ENCODE data around the gene SOX6.

SOX6 gene

GRCh38 chr11:16364254-16364653 is 7.9 kb upstream of the SOX6 start:
- no peak for DNase-seq (ENCODE audit: low read depth in 2 of 2)

GRCh38 chr11:16363706-16364105 is 7.4 kb upstream of the SOX6 start:
- no peak for DNase-seq (ENCODE audit: low read depth in 2 of 2)

DNA sequence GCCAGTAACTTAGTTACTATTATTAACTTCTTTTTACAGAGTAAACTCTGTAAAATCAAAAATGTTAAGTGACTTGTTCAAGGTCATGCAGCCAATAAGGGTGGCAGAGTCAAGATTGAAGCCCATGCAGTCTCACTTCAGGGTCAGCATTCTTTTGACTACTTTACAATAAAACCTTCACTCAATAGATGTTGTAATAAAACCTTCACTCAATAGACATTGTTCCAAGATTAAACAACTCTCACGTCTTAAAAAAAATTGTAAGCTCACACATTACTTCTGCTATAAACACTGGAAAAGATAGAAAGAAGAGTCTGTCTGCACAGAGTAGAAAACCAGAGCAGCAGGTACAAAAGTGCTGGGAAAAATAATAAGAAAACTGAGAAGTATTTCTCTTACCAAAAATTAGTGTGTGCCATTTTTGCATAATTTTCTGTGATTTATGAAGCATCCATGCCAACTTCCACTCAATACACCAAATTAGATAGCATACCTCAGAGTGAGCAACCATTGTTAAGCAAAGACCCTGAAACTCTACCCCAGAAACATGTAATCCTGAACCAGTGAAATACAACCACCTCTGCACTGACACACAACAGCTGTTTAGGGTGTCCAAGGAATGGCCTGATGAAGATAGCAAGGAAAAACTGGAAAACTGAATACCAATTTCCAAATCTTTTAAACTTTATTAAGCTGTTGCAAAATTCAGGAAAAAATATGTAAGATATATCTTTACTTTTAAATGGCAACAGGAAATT is 4.9 kb upstream of the SOX6 start:
- DNase-seq (ENCODE audit: low read depth in 2 of 2) = no peak

DNA sequence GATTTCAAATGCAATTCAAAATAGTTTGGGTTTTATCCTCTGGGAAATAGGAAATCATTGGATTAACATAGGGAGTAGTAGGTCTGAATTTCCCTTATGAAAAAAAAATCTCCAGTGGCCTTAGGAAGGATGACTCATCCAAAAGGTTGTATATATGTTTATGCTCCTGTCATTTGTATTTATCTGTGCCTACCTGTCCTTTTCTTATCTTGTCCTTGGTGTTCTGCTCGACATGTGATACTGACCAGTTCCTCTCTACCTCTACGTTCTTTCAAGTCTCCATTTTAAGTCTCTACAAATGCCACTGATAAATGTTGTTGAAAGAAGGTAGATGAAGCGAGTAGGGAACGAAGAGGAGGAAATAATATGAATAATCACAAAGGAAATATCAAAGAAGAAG is 3.0 kb upstream of the SOX6 start:
- no peak for DNase-seq (ENCODE audit: low read depth in 2 of 2)

DNA sequence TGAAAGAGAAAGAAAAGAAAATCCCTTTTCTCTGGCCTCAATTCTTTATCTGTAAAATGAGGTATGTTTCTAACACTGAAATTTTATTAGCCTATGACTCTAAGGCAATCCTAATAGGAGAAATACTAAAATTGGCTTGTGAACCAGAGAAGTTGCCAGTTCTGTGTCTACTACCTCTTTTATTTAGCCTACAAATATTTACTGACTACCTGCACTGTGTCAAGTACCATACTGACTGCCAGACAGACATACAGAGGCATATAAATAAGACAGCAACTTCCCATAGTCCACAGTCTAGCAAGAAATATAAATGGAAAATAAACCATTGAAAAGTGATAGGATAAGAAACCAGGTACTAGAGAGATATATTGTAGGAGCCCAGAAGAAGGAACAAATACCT is 2.4 kb upstream of the SOX6 start:
- DNase-seq (ENCODE audit: low read depth in 2 of 2) = no peak

DNA sequence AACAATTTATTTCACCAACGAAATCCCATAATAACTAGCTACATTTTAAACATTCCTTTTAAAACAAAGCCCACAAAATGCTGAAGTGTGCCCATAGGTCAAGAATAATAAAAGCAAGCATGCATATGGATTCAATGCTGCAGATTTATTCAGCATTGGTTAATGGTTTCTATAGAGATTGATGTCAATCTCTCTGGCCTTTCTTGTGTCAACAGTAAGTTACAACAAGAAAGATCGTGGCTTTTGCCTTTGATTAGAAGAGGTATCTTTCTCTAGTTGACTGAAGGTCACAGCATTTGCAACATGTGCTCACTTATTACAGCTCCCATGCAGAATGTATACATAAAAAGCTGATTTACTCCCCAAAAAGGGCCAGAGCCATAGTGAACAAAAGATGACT is 1.4 kb upstream of the SOX6 start:
- DNase-seq (ENCODE audit: low read depth in 2 of 2) = no peak

GRCh38 chr11:16356761-16357393 is 531 bp upstream of the SOX6 start:
- no peak for DNase-seq (ENCODE audit: low read depth in 2 of 2)

DNA sequence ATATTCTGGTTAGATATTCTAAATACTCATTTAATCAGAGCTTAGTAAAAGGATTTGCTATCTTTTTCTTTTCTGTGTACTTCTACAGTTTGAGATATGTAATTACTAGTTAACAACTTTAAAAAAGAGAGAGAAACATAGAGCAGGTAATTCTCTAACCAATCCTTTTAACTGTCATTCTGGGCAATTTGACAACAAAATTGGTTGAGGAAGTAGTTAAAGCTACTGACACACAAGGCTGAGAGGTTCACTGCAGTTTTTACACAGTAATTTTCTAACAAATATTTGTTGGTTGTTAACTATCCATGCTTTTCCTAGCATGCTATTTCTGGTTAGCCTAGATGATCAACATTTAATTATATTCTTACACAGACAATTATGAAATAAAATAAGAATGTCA is 3.6 kb downstream of the SOX6 start:
- DNase-seq (ENCODE audit: low read depth in 2 of 2) = no peak

GRCh38 chr11:16350125-16350524 is 6.2 kb downstream of the SOX6 start:
- no peak for DNase-seq (ENCODE audit: low read depth in 2 of 2)

DNA sequence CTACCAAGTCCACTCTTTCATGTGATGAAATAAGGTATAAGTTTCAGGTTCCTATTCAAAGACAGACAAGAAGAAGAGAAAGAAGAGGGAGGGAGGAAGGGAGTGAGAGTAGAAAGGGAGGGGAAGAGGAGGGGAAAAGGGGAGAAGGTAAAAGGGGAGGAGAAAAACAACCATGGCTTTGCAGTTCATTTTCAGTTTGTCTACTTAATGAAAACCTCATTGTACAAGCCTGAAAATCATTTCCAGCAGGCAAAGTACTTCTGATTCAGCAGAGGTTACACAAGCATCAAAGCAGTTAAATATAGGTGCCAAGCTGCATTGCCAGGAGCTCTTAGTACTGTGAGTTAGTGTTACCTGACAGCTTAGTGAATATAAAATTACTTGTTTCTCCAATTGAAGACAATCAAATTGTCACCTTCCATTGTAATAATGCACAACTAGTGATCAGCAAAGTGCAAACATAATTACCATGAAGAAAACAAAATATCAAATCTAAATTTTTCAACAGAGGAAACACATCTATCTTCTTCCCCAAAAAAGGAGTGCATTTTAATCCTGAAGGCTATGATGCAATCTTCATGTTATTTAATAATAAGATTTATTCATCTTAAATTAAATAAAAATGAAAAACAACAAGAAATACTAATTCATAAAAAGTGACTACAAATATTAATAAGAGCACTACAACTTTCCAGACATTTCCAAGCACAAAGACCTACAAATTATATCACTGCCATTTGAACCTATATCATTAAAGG is 8.2 kb downstream of the SOX6 start:
- DNase-seq (ENCODE audit: low read depth in 2 of 2) = no peak

- DNase-seq (ENCODE audit: low read depth in 2 of 2) = no peak
Measured at GRCh38 chr11:16346975-16347374, 9.4 kb downstream of the SOX6 start.

DNA sequence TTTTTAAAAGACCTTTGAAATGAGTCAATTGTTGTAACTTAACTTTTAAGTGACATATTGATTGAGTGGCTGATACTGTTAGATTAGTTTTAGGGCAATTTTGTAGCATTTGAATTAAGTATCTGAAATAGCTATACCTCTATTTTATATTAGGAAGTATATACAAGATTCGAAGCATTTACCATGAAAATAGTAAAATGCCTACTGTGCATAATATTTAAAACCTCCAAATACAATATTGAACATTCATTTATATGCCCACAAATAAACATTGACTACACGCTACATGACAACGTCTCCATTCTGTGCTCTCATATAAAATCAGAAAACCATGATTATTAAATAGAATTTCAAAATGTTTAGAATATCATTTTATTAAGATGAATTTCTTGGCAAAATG is 14.5 kb downstream of the SOX6 start:
- DNase-seq (ENCODE audit: low read depth in 2 of 2) = no peak

GRCh38 chr11:16338393-16338792 is 18.0 kb downstream of the SOX6 start:
- DNase-seq (ENCODE audit: low read depth in 2 of 2) = no peak

- no peak for DNase-seq (ENCODE audit: low read depth in 2 of 2)
Measured at GRCh38 chr11:16337421-16338213, 18.7 kb downstream of the SOX6 start.

GRCh38 chr11:16336721-16337120 is 19.6 kb downstream of the SOX6 start:
- DNase-seq (ENCODE audit: low read depth in 2 of 2) = no peak

- DNase-seq (ENCODE audit: low read depth in 2 of 2) = no peak
Measured at GRCh38 chr11:16336204-16336603, 20.1 kb downstream of the SOX6 start.

GRCh38 chr11:16335236-16335962 is 20.9 kb downstream of the SOX6 start:
- DNase-seq (ENCODE audit: low read depth in 2 of 2) = no peak

DNA sequence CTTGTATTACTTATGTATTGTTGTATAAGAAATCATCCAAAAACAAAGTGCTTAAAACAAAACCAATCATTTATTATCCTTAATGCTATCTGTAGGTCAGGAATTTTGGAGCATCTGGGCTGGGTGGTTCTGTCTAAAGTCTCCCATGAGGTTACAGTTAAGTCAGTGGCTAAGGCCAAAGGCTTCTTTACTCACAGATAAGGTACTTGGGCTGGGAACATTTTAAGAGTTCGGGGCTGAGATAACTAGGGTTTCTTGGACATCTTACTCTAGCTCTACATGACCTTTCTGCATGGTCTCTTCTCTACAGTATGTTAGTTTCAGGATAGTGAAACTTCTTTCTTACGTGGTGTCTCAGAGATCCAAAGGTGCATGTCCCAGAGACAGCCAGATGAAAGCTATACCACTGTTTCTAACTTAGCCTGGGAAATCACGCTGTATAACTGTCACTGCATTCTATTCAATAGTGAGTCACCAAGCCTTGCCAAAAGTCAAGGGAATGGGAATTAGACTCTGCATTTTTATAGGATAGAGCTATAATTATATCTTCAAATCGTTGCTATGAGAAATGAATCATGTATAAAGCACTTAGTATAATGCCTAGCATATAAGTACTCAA is 29.6 kb downstream of the SOX6 start:
- DNase-seq (ENCODE audit: low read depth in 2 of 2) = no peak

DNA sequence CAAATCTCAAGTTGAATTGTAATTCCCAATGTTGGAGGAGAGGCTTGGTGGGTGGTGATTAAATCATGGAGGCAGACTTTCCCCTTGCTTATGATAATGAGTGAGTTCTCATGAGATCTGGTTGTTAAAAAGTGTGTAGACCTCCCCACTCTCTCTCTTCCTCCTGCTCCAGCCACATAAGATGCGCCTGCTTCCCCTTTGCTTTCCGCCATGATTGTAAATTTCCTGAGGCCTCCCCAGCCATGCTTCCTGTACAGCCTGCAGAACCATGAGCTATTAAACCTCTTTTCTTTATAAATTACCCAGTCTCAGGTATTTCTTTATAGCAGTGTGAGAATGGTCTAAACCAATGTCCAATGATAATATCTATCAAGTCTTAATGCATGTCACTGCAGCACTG is 34.2 kb downstream of the SOX6 start:
- no peak for DNase-seq (ENCODE audit: low read depth in 2 of 2)

- DNase-seq (ENCODE audit: low read depth in 2 of 2) = no peak
Measured at GRCh38 chr11:16321148-16321547, 35.2 kb downstream of the SOX6 start.

DNA sequence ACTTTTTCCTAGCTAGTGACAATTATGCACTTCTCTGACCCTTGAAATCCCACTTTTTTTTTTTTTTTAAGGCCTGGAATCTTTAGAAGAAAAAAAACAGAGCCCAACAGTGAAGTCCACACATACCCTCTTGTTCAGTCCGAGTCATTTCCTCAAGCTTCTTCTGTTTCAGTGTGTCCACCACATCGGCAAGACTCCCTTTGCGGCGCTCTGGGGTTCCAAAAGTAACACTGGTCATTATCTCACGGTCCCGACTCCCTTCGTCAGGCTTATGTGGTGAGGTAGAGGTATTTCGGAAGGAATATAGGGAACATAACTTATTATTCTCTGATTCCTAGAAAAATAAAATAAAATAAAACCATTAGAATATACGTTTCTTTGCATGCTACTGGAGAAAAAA is 38.0 kb downstream of the SOX6 start:
- DNase-seq (ENCODE audit: low read depth in 2 of 2) = no peak
